Measurements from ENCODE around the gene RPIA.
"Not testable (repeated sequence)": the region's sequence is repeated elsewhere in the genome, so short reads cannot be mapped to it uniquely, and the experiment has no call there.

The RPIA gene

DNA sequence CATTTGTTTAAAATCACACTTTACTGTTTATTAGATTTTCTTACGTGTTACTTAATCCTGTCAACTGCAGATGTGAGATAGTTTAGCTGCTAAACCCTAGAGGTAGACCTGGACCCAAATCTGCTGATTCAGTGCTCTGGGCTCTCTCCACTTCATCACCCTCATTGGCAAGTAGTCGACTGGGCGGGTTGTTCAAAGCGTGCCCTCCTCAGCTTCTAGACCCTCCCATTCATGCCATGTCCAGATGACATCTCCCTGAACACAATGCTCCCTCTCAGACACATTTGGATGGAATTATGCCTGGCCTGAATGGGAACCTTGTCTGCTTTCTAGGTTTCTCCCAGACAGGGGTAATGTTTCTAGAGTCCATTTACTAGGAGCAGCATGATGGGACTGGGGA is 43.7 kb downstream of the RPIA start:
- no peak for DNase-seq (ENCODE audit: low spot score)

DNA sequence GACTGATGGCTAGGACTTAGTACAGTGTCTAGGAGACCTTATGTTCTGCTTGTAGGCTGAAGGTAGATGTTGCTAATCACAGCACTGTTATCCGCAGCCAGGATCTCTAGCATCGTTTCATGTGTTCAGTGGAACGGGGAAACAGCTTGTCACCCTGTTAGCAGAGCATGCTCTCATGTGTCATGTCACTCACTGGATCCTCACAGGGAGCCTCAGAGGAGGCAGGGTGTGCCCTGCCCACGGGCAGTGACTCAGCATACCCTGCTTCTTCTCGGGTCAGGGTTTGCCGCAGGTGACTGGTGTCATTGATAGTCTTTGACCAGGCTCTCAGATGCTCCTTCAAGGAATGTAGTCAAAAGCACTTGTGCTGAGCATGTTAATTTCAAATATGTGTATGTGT is 44.4 kb downstream of the RPIA start:
- peak; percentile 22 for DNase-seq (ENCODE audit: low spot score)

DNA sequence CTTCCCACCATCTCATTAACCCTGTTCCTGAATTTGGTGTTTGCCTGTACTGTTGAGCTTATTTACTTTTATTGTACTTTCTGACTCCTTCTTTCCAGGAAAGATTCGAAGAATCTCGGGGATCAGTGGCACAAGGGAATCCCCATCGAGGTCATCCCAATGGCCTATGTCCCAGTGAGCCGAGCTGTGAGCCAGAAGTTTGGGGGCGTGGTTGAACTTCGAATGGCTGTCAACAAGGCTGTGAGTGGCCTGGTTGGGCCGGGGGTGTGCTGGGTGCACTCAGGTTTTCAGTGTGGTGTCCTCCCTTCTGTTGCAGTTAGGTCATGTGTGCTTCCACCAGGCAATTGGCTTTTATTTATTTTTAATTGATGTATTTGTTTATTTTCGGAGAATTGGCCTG is 45.0 kb downstream of the RPIA start:
- no peak for DNase-seq (ENCODE audit: low spot score)

DNA sequence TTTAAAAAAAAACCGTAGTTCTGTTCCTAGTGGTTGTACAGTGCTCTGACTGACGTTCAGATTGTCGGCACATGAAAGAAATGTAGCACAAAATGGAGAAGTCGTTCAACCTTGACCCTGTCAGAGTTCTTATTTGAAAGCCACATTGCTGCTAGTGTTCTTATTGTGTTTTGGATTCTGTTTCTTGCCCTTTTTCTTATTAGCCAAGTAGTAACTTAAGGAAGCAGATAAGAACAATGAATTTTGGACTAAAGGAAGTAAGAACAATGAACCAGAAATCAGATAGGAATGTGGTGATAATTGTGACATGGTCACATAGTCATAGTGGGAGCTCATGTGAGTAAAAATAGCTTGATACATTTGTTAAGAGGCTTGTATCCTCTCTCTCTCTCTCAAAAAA is 45.9 kb downstream of the RPIA start:
- DNase-seq (ENCODE audit: low spot score): no peak

DNA sequence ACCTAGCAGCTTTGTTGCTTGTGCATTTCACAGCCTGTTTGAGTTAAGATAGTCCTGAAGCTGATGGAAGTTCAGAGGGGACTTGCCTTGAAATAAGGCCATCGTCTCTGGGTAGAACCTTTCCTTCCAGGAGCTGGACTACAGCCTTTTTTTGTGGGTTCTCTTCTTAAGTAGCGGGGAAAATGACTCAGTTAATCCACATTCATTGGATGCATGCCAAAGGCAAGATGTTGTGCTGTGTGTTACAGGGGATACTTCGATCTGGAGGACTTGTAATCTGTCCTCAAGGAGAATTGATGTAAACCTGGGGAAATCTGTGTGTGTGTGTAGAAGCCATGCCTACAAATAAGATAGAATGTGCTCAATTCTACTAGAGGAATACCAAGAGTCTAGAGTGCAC is 46.8 kb downstream of the RPIA start:
- DNase-seq (ENCODE audit: low spot score): no peak

DNA sequence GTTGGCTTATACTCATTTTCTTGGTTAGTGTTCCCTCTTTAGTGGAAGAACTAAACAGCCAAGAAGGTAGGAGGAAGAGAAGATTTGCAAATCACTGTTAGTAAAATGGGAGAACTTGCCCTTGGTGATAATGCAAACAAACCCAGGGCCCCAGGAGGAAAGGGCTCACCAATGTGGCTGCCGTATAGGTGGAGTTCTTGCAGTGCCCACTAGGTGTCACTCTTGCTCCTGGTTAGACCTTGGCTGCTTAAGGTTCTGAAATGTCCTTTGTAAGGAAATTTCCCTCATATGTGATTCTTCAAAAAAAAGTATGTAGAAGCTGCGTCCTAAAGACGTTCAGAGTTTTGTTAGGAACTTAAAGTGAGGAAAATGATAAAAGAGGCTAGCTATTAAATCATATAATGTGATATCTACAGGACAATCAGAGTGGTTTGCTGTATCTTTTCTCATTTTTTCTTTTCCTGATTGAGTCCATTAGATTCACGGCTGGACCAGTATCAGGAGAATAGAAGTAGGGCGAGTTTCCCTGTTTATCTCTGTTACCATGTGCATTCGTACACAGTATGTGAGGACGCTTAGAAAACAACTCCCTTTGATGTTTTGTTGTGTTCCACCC is 48.6 kb downstream of the RPIA start:
- peak; percentile 76 for DNase-seq (ENCODE audit: low spot score)

DNA sequence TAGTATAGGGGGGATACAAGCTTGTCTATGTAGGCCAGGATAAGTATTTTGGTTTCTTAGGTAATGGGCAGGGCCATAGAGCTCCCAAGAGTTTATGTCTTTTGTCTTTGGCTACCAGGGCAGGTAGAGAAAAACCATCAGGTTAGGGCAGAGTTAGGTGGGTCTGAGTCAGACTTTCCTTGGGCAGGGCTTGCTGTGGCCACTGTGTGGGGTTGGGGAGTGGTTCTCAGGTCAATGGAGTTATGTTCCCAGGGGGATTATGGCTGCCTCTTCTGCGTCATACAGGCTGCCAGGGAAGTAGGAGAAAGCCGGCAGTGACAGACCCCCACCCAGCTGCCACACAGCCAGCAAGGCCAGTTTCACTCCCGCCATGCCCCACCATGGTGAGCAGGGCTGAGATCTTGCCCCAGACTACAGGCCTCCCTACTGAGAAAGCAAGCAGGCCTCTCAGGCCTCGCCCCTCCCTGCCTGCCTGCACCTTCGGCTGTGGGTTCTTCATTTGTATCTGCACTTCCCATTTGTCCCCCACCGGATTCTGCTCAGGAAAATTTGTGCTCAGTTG is 55.5 kb downstream of the RPIA start:
- no peak for DNase-seq (ENCODE audit: low spot score)

DNA sequence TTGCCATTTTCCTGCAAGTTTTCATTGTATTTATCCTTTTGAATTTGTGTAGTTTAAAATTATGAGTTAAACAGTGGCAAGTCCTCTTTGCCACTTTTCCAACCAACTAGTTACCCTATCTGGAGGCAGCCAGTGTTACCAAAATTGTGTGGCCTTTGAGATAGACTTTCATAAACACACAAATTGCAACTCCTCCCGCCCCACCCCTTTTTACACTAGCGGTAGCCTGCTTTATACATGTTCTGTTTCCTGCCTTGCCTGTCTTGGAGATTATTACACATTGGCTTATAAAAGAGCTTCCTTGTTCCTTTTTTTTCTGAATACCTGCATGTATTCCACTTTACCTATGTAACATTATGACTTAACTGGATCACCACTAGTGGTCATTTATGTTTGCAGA is 56.5 kb downstream of the RPIA start:
- no peak for DNase-seq (ENCODE audit: low spot score)

DNA sequence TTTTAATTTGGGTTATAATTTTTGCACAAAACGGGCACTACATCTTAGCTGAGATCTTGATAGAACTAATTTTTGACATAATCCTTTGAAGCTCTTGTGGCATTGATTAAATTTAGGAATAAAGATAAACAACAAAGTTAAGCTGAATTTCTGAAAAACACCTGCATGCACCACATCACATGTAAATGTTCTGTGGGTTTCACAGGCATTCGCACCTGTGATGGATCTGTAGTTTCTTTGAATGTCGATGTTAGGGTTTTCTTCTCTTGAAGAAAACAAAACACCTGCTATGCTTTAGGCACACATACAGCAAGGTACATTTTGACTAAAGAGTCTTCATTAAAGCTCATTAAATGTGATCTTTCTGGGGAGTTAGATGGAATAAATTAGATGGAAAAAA is 60.3 kb downstream of the RPIA start:
- no peak for DNase-seq (ENCODE audit: low spot score)

DNA sequence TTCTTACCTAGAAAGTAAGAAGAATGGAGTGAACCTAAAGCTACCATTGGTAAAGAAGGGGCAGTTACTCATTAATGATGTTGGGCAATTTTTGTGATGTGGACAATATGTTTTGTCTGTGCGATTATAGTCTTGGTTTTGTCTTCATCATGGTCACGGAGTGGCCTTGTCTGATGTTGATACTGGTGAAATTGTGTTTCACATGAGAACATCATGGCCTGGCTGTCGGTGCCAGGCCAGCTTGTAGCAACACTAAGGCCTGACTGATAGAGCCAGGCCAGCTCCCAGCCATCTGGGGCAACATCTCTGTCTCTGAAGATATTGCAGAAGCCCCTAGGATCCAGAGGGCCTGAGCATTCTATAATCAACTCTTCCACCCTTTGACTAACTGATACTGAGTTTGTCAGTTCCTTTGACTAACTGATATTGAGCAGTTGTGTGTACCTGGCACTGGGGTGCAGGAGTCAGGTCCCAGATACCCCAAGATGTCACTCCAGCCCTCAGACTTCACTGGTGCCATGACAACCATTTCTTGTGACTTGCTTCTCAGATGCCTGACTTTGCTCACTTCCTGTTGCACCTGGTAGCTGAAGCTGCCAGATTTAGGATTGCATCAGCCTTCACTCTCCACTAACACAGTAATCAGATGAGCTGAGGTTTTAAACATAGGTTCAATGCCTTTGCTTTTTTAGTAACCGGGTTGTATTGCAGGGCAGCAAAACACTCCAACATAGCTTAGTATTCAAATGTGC is 62.5 kb downstream of the RPIA start:
- peak; percentile 62 for DNase-seq (ENCODE audit: low spot score)

DNA sequence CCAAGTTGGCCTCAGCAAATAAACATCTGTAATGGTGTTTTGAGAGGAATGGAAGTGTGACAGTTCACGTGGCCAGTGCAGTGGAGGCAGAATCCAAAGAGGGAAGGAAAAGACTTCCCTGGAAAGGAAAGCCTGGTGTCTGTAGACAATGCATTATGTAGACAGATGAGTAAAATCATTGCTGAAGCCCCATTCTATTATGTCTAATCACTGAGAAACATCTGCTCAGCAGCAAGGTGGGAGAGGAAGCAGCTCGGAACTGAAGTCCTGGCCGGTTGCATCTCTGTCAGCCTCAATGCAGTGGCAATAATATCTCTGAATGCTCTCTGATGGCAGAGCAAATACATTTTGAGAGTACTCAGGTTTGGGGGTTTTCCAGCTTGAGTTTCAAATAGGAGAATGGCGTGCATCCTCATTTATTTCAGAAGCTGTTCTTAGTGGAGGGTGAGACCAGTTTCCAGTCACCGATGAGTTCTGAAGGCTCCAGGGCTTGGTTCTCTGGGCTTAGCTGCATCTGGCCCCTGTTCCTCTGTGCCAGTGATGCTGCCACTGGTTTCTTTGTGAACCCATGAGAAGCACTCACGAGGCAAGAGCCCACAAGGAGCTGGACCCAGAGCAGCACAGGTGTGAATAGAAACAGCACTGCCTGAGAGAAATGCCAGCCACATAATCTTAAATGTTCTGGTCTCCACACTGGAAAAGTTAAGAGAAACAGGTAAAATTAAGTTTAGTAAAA is 63.3 kb downstream of the RPIA start:
- no peak for DNase-seq (ENCODE audit: low spot score)

DNA sequence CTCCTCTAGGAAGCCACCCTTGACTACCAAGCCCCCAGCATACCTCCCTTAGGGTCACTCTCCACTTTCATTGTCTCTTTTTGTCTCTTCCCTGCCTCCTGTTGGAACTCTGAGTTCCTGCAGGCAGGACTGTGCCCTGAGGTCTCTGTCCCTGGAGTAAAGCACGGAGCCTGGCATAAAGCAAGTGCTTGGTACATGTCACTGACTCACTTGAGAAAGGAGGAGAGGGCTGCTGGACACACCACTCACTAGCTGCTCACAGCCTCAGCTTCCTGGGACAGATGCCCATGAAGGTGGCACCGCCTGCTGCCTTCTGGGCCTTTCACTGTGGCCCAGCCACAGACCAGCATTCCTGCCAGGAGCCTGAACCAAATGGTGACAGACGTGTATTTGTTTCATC is 64.4 kb downstream of the RPIA start:
- DNase-seq (ENCODE audit: low spot score): no peak

DNA sequence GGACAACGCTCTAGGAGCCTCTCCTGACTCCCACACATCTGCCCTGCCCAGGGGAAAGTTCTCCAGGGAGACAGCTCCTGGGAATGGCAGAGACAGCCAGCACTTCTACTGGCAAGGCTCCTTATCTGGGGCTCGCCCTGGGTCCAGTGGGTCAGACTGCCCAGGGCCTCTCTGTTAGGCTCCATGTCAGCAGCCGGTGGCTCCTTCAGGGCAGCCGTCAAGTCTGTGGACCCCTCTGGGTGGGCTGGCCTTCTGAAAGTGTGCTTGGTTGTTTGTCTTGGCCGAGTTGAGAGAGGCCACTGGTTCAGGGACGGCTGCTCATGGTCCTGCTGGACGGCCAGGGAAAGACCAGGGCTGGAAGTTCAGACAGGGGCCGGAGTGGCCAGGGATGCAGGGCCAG is 65.6 kb downstream of the RPIA start:
- no peak for DNase-seq (ENCODE audit: low spot score)

DNA sequence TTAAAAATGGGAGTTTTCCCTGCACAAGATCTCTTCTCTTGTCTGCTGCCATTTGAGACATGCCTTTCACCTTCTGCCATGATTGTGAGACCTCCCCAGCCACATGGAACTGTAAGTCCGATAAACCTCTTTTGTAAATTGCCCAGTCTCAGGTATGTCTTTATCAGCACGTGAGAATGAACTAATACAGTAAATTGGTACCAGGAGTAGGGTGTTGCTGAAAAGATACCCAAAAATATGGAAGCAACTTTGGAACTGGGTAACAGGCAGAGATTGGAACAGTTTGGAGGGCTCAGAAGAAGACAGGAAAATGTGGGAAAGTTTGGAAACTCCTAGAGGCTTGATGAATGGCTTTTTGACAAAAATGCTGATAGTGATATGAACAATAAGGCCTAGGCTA is 67.2 kb downstream of the RPIA start:
- DNase-seq (ENCODE audit: low spot score): not testable (repeated sequence)

DNA sequence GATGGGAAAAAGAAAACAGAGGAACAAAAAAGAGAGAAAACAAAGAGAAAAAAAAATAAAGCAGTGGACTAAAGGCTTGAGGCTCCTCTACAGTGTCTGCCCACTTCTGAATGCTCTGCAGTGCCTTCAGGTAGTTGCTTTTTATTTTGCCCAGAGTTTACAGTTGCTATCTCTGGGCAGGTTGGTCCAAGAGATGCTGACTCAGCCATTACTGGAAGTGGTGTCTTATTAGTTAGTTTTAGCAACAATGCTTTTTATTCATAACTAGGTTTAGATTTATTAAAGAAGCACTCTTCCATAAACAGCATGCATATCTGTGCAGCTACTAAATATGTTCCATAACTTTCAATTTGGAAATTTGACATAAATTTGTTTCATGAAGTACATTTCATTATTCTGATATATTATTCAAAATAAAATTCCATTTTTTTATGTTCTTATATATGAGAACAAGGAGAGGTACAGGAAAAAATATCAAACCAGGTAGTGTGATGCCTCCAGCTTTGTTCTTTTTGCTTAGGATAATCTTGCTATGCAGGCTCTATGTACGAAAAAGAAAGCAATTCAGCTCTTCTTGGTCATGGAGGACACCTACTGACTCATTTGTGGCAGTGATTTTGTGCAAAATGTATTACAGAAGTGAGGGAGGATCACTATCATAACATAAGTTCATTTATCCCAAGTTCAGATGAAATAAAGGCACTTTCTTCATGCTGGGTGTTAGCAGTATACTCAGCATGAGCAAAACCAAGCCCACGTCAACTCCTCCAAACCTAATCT is 69.5 kb downstream of the RPIA start:
- no peak for DNase-seq (ENCODE audit: low spot score)

DNA sequence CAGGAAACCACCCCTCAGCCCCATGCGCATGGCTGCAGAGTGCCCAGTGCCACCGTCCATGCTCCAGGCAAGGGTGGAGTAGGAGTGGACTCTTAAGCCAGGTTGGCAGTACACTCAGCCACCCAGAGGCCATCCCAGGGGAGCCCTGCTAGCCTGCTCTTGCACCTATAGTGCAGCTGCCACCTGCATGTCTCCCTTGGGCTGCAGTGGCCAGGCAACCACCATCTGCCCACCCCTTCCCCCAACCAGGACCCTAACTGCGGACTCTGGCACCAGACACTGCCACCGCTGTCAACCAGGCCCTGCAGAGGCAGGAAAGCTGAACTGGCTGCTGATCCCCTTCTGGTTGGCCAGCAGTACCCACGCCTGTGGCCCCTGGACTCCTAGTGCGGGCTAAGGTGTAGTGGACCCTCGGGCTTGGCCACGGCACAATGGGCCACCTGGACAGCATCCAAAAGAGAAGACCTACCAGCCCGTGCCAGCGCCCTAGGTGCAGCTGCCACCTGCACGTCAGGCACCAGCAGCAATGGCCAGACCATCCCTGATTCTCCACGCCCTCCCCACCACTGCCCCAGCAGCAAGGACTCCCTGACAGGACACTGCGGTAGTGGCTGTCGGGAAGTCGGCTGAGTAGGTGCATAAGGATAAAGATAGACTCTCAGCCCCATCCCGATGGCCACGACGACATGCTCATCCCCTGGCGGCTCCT is 72.8 kb downstream of the RPIA start:
- DNase-seq (ENCODE audit: low spot score): no peak

DNA sequence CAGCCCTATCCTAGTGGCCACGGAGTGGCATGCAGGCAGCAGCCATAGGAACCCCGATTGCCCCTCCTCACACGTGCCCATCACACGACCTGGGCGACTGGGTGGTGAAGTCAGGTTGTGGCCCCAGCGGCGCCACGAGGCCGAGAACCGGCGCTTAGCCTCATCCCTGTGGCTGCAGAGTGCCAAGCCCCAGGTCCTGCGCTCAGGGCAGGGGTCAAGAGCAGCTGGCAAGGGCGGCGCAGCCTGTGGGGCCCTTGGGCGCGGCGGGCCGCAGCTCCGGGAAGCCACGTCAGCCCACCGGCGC is 73.3 kb downstream of the RPIA start:
- no peak for DNase-seq (ENCODE audit: low spot score)

DNA sequence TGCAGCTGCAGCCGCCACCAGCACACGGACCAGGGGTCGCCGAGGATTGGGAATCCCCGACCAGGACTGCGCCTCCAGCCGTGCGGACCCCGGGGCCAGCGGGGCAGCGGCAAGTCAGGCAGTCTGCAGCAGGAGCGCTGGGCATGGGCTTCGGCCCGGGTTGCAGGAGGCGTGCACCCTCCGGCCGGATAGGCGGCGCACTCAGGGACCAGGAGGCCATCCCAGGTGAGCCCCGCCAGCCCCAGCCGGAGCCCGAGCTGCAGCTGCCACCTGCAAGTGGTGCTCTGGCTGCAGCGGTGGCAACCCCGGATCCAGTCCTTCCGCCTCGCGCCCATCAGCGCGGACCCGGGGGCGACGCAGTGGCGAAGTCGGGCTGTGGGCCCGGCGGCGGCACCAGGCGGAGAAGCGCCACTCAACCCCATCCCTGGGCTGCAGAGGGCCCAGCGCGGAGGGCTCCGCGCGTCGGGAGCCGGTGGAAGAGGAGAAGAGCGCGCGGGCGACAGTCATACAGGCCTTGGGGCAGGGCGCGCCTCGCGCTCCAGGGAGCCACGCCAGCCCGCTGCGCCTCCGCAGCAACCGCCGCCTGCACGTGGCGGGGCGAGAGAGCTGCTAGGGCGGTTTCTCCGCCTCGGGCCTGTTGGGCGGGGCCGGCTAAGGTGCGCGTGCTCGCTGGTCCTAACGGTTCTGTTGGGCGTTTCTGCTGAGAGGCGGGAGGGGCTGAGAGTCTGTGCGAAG is 73.8 kb downstream of the RPIA start:
- peak; percentile 48 for DNase-seq (ENCODE audit: low spot score)

DNA sequence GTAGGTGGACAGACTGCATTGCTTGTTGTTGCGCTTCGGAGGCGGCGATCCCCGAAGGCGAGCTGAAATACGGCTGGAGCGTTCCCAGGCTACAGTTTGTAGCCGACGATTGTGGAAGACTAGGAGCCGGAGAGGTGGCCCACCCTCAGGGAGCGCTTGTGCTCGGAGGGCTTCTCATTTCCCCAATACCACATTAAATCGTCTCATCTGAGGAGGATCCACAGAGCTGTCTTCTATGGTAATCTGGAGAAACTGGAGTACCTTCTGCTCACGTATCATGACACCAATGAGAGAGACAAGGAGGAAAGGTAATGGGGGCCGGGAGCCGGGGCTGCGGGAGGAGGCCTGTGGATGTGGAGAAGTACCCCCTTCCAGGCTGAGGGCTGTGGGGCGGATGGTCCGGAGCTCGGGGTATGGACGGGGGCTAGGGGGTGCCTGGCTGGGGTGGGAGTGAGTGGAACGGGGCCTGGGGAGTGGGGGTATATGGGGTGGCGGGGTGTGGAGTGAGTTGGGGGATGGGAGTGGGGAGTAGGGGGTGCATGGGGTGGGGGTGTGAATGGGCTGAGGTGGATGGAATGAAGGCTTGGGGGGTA is 74.5 kb downstream of the RPIA start:
- DNase-seq (ENCODE audit: low spot score): not testable (repeated sequence)

DNA sequence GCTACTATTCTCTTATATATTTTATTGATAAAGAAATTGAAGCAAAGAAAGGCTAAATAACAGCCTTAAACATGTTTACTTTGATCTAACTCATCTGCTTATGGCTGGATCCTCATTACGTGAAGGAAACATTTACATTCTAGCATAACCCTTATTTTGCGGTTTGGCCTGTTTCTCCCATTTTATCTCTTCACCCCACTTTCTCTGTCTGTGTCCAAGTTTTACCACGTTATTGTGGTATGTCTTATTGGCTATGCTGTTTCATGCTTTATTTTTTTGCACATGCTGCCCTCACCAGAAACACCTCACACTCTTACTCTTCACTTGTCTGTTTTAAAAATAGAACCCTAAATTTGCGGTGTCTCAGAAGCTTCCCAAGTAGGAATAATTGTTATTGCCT is 78.5 kb downstream of the RPIA start:
- no peak for DNase-seq (ENCODE audit: low spot score)
